Astrocyte of the cerebellum (primary cell): ENCODE measurements around the gene CRIP1.

Source experiments
- DNase-seq: peaks from one replicate; pipeline ENCODE4 v3.0.0-alpha.2; 2011; ENCODE audit warnings: low read depth
- H3K4me3 ChIP-seq: 2 replicates; pipeline ENCODE4 v1.5.1; 2011; ENCODE audit warnings: mild to moderate bottlenecking, low read depth, low read length, moderate library complexity
- in situ Hi-C: cut with HindIII; loops from 2 replicates; pipeline ENCODE4 v1.10.0; 2017; ENCODE audit warnings: low sequenced_read_pairs
- TF ChIP-seq, protein P1 (sequence below): IDR thresholded peaks from 2 replicates; pipeline ENCODE4 v1.5.1; 2012; ENCODE audit warnings: low read length, low read depth, moderate library complexity, mild to moderate bottlenecking; ENCODE audit errors: missing control alignments

CRIP1 gene

DNA sequence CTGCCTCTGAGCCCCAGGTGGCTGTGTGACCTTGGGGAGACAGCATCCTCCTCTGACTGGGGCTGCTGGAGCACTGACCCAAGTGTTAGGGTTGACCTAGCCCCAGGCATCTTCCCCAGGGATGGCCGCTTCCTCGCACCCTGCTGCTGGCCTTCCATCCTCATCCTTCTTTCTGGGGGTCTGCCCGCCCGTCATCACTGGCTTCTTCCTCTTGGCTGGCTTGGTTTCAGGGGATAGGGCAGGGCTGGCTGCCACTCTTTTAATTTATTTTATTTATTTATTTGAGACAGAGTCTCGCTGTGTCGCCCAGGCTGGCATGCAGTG lies 7.9 kb downstream of the CRIP1 start:
- H3K4me3 ChIP-seq, result no peak overlapping the region
- in situ Hi-C loops, result no loop called here
- no peak for DNase-seq
- TF ChIP-seq, protein P1, sequence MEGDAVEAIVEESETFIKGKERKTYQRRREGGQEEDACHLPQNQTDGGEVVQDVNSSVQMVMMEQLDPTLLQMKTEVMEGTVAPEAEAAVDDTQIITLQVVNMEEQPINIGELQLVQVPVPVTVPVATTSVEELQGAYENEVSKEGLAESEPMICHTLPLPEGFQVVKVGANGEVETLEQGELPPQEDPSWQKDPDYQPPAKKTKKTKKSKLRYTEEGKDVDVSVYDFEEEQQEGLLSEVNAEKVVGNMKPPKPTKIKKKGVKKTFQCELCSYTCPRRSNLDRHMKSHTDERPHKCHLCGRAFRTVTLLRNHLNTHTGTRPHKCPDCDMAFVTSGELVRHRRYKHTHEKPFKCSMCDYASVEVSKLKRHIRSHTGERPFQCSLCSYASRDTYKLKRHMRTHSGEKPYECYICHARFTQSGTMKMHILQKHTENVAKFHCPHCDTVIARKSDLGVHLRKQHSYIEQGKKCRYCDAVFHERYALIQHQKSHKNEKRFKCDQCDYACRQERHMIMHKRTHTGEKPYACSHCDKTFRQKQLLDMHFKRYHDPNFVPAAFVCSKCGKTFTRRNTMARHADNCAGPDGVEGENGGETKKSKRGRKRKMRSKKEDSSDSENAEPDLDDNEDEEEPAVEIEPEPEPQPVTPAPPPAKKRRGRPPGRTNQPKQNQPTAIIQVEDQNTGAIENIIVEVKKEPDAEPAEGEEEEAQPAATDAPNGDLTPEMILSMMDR, result no peak

DNA sequence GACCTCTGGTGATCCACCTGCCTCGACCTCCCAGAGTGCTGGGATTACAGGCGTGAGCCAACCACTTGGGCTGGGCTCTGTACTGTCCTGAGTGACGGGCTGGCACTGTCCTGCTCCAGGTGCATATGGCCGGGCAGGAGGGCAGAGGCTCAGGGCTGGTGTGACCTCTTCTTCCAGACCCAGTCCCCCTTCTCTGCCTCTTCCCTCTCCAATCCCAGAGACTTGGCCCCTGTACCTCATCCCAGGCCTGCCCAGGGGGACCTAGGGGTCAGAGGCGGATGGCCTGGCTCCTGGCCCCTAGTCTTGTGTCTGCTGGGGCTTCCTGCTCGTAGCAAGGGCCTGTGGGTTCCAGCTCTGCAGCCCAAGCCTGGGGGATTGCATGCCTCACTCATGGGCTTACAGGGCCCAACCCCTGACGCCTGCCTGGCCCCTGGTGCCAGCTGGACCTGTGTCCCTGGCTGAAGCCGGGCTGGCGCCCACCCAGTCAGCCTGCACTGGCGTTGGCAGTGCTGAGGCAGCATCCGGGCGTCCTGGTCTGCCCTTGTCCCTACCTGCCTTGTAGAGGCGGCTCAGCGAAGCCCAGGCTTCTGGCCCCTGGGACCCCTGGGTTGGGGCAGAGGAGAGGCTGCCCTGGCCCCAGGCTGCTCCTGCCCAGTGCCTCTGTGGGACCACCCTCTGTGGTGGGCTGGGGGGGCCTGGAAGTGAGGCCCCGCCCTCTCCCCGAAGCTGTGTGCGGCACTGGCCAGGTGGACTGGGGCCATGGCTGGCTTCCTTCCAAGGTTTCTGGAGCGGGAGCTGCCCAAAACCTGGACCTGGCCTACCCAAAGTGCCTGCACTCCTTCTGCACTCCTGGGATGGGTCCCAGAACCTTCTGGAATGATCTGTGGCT lies 8.7 kb downstream of the CRIP1 start:
- TF ChIP-seq, protein P1, result no peak
- H3K4me3 ChIP-seq, result no peak overlapping the region
- in situ Hi-C loops, result no loop called here
- no peak for DNase-seq

DNA sequence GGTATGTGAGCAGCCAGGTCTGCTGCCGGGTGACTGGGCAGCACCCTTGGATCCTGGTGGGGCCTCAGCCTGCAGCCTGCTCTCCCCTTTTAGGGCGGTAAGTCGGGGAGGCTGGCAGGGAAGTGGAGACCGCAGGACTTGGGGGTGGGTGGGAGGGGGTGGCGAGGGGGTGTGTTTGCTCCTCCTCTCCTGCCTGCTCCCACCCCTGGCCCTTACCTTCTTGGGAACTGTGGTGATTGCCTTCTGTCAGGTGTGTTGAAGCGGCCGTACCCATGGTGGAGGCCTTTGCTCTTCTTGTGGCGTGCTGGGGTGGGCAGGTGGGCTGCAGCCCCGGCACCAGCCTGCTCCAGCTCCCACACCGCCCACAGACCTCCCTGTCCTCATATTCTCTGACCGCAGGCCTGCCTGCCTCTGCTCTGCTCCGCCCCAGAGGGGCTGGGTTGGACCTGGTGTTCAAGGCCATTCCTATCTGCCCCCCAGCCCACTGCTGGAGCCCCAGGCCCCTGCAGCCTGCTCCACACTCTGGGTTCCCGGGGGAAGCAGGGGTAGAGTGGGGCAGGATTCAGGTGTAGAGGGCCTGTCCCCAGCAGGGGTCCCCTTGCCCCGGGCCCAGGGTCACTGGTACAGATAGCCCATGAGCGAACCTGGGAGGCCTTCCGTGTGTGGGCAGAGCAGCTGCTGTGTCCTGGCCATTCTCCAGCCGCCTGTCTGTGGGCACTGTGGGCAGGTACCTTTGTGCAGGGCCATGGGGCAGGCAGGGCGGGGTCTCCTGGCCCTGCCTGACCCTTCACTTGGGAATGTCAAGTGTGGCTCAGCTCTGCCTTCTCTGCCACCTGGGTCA lies 9.5 kb downstream of the CRIP1 start:
- TF ChIP-seq, protein P1, result no peak
- no peak overlapping the region for H3K4me3 ChIP-seq
- in situ Hi-C loops, result no loop called here
- DNase-seq, result no peak

DNA sequence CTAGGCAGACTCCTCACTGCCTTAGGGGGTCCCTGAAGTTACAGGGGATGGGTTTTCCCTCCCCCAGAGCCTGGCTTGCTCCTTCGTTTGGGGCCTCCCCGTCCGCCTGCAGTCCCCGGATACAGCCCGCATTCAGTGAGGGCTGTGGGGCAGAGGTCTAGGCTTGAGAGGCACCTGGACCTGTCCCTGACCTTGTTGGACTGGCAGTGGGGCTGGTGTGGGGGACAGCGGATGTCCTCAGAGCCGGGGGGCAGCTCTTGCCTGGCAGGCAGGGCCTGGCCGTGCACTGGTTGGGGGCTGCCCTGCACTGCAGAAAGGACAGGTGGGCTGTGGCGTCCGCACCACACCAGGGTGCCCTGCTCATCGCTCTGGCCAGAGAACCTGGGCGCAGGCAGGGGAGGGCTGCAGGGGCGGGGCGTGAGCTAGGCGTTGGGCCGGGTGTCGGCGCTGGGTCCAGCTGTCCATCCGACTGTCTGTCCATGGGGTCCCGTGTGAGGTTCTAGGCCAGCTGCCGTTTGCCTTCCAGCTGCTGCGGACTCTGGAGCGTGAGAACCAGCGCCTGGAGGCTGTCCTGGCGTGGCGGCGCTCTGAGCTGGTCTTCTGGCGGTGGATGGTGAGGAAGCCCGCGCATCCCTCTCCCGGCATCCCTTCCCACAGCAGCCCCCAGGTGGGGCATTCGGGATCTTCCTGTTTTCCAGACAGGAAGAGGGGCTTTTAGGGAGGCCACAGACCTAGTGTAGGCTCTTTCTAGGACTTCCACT lies 10.3 kb downstream of the CRIP1 start:
- TF ChIP-seq, protein P1, result no peak
- no peak for DNase-seq
- H3K4me3 ChIP-seq, result no peak overlapping the region
- in situ Hi-C loops, result no loop called here

DNA sequence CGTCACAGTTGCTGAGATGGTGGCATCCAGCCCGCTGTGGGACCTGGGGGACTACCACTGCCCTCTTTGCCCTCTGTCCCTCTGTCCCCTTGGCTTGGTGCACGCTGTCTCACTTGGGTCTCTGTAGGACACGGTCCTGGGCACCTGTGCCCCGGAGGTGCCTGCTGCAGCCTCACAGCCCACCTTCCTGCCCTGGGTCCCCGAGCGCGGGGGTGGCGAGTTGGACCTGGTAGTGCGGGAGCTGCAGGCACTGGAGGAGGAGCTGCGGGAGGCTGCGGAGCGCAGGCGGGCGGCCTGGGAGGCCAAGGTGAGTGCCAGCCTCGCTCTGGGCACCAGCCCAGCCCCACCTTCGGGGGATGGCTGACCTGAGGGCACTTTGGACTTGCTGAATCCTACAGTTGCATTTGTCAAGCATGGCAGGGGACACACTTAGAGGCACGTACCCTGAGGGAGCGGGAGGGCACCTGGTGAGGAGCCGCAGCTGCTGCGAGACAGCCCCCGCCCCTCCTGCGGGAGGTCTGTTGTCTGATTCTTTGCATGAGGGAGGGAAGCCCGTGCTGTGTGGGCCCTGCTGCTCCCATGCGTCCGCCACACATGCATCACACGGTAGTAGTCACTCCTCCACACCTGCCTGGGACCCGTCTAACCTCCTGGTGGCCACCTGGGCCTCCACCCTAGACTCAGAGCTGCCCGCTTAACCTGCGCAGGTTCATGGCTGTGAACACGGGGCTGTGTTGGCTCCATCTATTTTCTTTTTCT lies 11.2 kb downstream of the CRIP1 start:
- no peak overlapping the region for H3K4me3 ChIP-seq
- TF ChIP-seq, protein P1, result no peak
- no peak for DNase-seq
- in situ Hi-C loops, result no loop called here
